HepG2 (cell line): ENCODE results near the gene TECPR1.

Experiments used
- CCDC6 ChIP-seq: sonication (generic); formaldehyde crosslinking; IDR thresholded peaks from 2 replicates; pipeline ENCODE4 v1.8.1; 2022; ENCODE audit warnings: mild to moderate bottlenecking, missing genetic modification reagents, moderate library complexity
- ERF ChIP-seq: IDR thresholded peaks from 2 replicates; pipeline ENCODE4 v1.6.1; 2018; ENCODE audit warnings: missing biosample characterization, missing genetic modification reagents
- RFX5 ChIP-seq: IDR thresholded peaks from 2 replicates; pipeline ENCODE4 v1.6.1; 2011; ENCODE audit warnings: low read depth, low read length, improper control_type of control experiment
- ZFX ChIP-seq: sonication (generic); formaldehyde crosslinking; IDR thresholded peaks from 2 replicates; pipeline ENCODE4 v1.4.0; 2020; ENCODE audit warnings: mild to moderate bottlenecking, low read depth, missing genetic modification reagents, moderate library complexity
- ZNF777 ChIP-seq: sonication (generic); formaldehyde crosslinking; IDR thresholded peaks from 2 replicates; pipeline ENCODE4 v1.4.0; 2020; ENCODE audit warnings: missing genetic modification reagents
- TF ChIP-seq, protein P1 (sequence below): sonication (generic); formaldehyde crosslinking; IDR thresholded peaks from 2 replicates; pipeline ENCODE4 v1.4.0; 2020; ENCODE audit warnings: missing genetic modification reagents

DNA sequence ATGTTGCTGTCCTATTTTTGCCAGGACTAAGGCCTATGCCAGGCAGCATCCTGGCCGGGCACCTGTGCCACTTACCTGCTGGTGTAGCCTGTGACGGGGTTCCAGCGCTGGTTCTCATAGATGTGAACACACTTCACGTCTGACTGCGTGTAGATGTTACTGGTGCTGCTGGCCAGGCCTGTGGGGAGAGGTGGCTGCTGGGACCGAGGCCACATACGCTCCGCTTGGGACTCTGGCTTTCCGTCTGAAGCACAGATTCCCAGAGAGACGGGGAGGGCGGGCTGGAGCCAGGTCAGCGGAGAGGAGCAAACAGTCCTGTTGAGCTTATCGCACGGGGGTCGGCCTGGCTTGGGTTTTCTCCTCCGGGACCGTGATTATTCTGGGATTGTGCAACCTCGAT lies 24.1 kb downstream of the TECPR1 start:
- no peak for TF ChIP-seq ZFX (CRISPR knock-in tag)
- no peak for TF ChIP-seq RFX5
- no peak for TF ChIP-seq CCDC6 (CRISPR knock-in tag)
- TF ChIP-seq ERF (CRISPR knock-in tag), result no peak
- TF ChIP-seq, protein P1, sequence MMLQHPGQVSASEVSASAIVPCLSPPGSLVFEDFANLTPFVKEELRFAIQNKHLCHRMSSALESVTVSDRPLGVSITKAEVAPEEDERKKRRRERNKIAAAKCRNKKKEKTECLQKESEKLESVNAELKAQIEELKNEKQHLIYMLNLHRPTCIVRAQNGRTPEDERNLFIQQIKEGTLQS (CRISPR knock-in tag), result no peak
- TF ChIP-seq ZNF777 (CRISPR knock-in tag), result no peak
